ENCODE data around the gene OTUB1.

DNA sequence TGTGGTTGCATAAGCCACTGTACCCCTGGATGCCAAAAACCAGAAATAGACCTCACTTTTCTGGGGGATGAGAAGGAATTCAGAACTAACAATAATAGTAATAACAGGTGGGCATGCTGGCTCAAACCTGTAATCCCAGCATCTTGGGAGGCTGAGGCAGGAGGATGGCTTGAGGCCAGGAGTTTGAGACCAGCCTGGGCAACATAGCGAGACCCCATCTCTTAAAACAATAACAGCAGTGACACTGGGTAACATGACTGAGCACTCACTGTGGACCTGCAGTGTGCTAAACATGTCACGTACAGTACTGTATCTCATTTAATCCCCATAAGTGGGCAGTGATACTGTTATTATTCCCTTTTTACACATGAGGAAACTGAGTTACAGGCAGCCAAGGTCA, 59.5 kb downstream of the OTUB1 start:
- no peak for TF ChIP-seq EZH2 (IDR thresholded peaks at IDR 0.05; ENCODE audit: low read depth)
- TF ChIP-seq, protein P1, sequence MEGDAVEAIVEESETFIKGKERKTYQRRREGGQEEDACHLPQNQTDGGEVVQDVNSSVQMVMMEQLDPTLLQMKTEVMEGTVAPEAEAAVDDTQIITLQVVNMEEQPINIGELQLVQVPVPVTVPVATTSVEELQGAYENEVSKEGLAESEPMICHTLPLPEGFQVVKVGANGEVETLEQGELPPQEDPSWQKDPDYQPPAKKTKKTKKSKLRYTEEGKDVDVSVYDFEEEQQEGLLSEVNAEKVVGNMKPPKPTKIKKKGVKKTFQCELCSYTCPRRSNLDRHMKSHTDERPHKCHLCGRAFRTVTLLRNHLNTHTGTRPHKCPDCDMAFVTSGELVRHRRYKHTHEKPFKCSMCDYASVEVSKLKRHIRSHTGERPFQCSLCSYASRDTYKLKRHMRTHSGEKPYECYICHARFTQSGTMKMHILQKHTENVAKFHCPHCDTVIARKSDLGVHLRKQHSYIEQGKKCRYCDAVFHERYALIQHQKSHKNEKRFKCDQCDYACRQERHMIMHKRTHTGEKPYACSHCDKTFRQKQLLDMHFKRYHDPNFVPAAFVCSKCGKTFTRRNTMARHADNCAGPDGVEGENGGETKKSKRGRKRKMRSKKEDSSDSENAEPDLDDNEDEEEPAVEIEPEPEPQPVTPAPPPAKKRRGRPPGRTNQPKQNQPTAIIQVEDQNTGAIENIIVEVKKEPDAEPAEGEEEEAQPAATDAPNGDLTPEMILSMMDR (conservative IDR thresholded peaks at IDR 0.05) = no peak
